ENCODE data around the gene ZC3H4. TPM values are rescaled to one million over a fixed set of nuclear protein-coding genes. Genes with fewer than 3 reads are reported as not detected.

The ZC3H4 gene
- total RNA-seq, 6 experiments from 2014 or later, result 8.3 to 19.1 (median 15.1) TPM

DNA sequence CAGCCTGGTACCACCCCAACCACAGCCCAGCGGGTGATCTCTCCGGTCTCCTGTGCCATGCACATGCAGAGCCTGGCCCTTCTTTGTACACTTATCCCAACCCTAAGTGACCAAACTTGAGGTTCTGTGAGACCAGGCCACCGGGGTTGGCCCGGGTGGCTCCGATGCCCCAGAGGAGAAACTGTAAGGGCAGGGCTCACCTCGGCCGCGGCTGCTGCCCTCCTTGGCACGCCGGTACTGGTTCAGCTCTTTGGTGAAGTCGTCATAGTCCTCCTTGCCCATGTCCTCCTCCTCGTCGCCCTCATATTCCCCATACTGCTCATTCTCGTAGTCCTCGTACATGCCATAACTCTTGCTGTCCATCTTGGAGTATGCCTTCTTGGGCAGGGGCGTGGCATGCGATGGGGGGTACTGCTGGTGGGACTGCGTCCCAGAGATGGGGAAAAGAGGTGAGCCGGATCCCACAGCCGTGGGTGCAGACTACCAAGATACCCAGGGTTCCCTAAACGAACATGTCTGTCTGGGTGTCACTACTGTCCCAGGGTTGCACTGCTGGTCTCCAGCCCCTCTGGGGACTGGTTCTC, 23.7 kb downstream of the ZC3H4 start:
- H3K27ac ChIP-seq, result no peak overlapping the region
- H3K36me3 ChIP-seq, result peaks cover 0 to 73% (median 17%) of the 10 kb centered on the region in 4 donors
- DNase-seq, result no peak
- H3K9me3 ChIP-seq, result no peaks in the 10 kb centered on the region
- intact Hi-C loops (cut with DNase I), result no loop called here
- TF ChIP-seq, protein P1, sequence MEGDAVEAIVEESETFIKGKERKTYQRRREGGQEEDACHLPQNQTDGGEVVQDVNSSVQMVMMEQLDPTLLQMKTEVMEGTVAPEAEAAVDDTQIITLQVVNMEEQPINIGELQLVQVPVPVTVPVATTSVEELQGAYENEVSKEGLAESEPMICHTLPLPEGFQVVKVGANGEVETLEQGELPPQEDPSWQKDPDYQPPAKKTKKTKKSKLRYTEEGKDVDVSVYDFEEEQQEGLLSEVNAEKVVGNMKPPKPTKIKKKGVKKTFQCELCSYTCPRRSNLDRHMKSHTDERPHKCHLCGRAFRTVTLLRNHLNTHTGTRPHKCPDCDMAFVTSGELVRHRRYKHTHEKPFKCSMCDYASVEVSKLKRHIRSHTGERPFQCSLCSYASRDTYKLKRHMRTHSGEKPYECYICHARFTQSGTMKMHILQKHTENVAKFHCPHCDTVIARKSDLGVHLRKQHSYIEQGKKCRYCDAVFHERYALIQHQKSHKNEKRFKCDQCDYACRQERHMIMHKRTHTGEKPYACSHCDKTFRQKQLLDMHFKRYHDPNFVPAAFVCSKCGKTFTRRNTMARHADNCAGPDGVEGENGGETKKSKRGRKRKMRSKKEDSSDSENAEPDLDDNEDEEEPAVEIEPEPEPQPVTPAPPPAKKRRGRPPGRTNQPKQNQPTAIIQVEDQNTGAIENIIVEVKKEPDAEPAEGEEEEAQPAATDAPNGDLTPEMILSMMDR (IDR thresholded peaks at IDR 0.05), result no peak
- no peak for TF ChIP-seq POLR2A (IDR thresholded peaks at IDR 0.05)
- H3K4me1 ChIP-seq, result peaks cover 0 to 1% (median 0%) of the 10 kb centered on the region in 4 donors
- 90% methylated on average over 9 of the region's 21 CpGs for WGBS (ENCODE audit: insufficient coverage, low coverage, low lambda C conversion rate, missing lambda C conversion rate)
- H3K27me3 ChIP-seq, result no peaks in the 10 kb centered on the region
- ATAC-seq, result no peak
- H3K4me3 ChIP-seq, result no peak overlapping the region

DNA sequence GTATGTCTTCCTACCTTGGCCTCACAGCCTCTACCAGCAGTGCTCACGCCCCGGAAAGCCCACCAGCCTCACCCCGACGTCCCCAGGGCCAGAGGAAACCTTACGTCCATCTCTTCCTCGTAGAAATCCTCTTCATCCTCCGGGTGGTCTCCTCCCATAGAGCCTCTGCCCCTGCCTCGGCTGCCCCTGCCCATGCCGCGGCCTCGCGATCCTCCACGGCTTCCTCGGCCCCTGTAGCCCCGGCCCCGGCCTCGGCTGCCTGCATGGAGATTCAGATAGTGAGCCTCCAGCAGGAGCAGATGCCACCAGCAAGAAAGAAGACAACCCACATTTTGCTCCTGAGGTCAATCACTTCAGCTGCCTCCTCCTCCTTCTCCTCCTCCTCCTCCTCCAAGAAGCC, 27.3 kb downstream of the ZC3H4 start:
- H3K4me3 ChIP-seq, result no peak overlapping the region
- ATAC-seq, result no peak
- H3K36me3 ChIP-seq, result peaks cover 7 to 89% (median 41%) of the 10 kb centered on the region in 4 donors
- 93% methylated on average over 11 of the region's 17 CpGs for WGBS (ENCODE audit: insufficient coverage, low coverage, low lambda C conversion rate, missing lambda C conversion rate)
- no peak for DNase-seq
- TF ChIP-seq, protein P1 (IDR thresholded peaks at IDR 0.05), result no peak
- no peak for TF ChIP-seq POLR2A (IDR thresholded peaks at IDR 0.05)
- no peaks in the 10 kb centered on the region for H3K27me3 ChIP-seq
- no peaks in the 10 kb centered on the region for H3K9me3 ChIP-seq
- H3K27ac ChIP-seq, result no peak overlapping the region
- intact Hi-C loops (cut with DNase I), result no loop called here
- H3K4me1 ChIP-seq, result no peaks in the 10 kb centered on the region

DNA sequence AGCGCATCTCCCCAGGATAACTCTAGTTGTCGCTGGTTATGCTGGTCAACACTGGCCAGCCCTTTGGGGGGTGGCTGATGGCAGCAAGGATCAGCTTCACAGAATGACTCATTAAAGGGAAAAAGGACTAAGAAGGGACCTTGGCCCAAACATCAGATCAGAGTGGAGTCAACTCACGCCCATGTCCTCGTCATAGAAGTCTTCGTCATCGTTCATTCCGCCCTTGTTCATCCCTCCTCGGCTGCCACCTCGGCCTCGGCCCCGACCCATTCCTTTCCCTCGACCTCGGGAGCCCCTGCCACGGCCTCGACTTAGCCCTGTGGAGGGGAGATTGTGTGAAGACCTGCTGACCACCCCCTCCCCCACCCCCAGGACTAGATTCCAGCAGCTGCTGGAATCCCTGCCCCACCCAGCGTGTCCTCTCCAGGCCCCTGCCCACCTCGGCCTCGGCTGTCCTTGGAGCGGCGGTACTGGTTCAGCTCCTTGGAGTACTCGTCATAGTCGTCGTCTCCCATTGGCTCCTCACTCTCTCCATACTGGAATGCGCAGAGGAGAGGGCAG, 28.6 kb downstream of the ZC3H4 start:
- 50% methylated on average over 1 of the region's 24 CpGs for WGBS (ENCODE audit: insufficient coverage, low coverage, low lambda C conversion rate, missing lambda C conversion rate)
- Histone ChIP-seq H3K27ac (no peak overlapping the region), H3K36me3 (peaks cover 7 to 92% (median 39%) of the 10 kb centered on the region in 4 donors), H3K27me3 (no peaks in the 10 kb centered on the region), H3K4me3 (no peak overlapping the region), H3K9me3 (no peaks in the 10 kb centered on the region), H3K4me1 (peaks cover 0 to under 1% (median 0%) of the 10 kb centered on the region in 4 donors)
- TF ChIP-seq POLR2A (IDR thresholded peaks at IDR 0.05), result no peak
- TF ChIP-seq, protein P1 (IDR thresholded peaks at IDR 0.05), result no peak
- ATAC-seq, result no peak
- intact Hi-C loops (cut with DNase I), result loop anchor here in 1 of 2 donors (5.0 kb wide), 1 partner anchor 37 kb away; no protein-coding TSS in a partner anchor
- no peak for DNase-seq

DNA sequence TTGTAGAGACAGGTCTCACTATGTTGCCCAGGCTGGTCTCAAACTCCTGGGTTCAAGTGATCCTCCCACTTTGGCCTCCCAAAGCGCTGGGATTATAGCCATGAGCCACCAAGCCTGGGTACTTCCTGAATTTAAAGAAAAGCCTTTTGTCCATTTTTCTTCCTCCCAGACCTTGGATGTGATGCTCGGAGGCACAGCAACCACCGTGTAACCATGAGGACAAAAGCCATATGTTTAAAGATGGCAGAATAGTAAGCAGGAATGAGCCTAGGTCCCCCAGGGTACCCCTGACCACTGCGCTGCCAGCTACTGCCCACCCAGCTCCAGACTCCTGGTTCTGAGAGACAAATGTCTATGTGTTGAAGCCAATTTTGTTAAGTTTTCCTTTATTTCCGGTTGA, 31.1 kb downstream of the ZC3H4 start:
- ATAC-seq, result no peak
- no peak for TF ChIP-seq POLR2A (IDR thresholded peaks at IDR 0.05)
- TF ChIP-seq, protein P1 (IDR thresholded peaks at IDR 0.05), result no peak
- H3K4me3 ChIP-seq, result no peak overlapping the region
- no peak overlapping the region for H3K27ac ChIP-seq
- peaks cover 0 to 6% (median 3%) of the 10 kb centered on the region in 4 donors for H3K4me1 ChIP-seq
- no peak for DNase-seq
- intact Hi-C loops (cut with DNase I), result loop anchor here in 1 of 2 donors (5.0 kb wide), 1 partner anchor 40 kb away; no protein-coding TSS in a partner anchor
- peaks cover 7 to 90% (median 33%) of the 10 kb centered on the region in 4 donors for H3K36me3 ChIP-seq
- WGBS (ENCODE audit: insufficient coverage, low coverage, low lambda C conversion rate, missing lambda C conversion rate), result 90% methylated on average over 2 of the region's 5 CpGs
- no peaks in the 10 kb centered on the region for H3K27me3 ChIP-seq
- no peaks in the 10 kb centered on the region for H3K9me3 ChIP-seq
